Measurements from ENCODE around the gene STX8. TPM values are rescaled to one million over a fixed set of nuclear protein-coding genes. Genes with fewer than 3 reads are reported as not detected.

Gene STX8
- total and polyA plus RNA-seq, 8 donors = 26.9 to 37.4 (median 32.3) TPM

GRCh38 chr17:9291912-9292560 is 283.6 kb downstream of the STX8 start:
- Histone ChIP-seq H3K9me3 (no peaks in the 10 kb centered on the region), H3K27ac (no peak overlapping the region), H3K4me1 (no peaks in the 10 kb centered on the region), H3K27me3 (no peaks in the 10 kb centered on the region), H3K36me3 (no peaks in the 10 kb centered on the region), H3K4me3 (no peak overlapping the region)
- ATAC-seq (peak in 3 of 4 donors; percentile 90 to 96 (median 93)), DNase-seq (peak in 4 of 6 donors; percentile 16 to 68 (median 38)), FAIRE-seq (no peak)
- WGBS, 2 donors = 39 to 41% methylated on average over 8 of the region's 8 CpGs
- intact Hi-C loops (cut with DNase I) = loop anchor here in 1 of 3 donors (5.0 kb wide), 1 partner anchor 295 kb away; no protein-coding TSS in a partner anchor
- peak; percentile 27 to 67 (median 58) for TF ChIP-seq CTCF (IDR thresholded peaks at IDR 0.05)

DNA sequence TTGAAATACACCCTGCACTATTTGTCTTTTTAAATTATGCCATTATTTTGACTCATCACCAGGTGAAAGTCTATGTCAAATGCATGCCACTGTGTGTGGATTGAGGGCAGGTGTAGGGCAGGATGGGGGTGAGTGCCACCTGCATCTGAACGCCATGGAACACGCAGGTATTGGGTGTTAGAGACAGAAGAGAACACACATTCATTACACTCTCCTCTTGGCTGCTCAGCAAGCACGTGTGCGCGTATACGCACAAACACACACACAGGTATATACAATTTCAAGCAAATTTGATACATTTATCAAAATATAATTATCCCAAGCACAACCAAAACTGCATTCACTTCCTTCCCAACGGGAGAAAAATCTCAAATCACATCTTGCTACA is 285.4 kb downstream of the STX8 start:
- H3K27ac ChIP-seq = no peak overlapping the region
- H3K4me1 ChIP-seq = no peaks in the 10 kb centered on the region
- H3K9me3 ChIP-seq = no peaks in the 10 kb centered on the region
- no peak overlapping the region for H3K4me3 ChIP-seq
- FAIRE-seq (no peak), ATAC-seq (no peak), DNase-seq (no peak)
- no peaks in the 10 kb centered on the region for H3K36me3 ChIP-seq
- 86 to 89% methylated on average over 7 of the region's 7 CpGs for WGBS, 2 donors
- no peaks in the 10 kb centered on the region for H3K27me3 ChIP-seq
- no peak for TF ChIP-seq CTCF (IDR thresholded peaks at IDR 0.05)
- intact Hi-C loops (cut with DNase I) = loop anchor here in 1 of 3 donors (5.0 kb wide), 1 partner anchor 293 kb away; no protein-coding TSS in a partner anchor

DNA sequence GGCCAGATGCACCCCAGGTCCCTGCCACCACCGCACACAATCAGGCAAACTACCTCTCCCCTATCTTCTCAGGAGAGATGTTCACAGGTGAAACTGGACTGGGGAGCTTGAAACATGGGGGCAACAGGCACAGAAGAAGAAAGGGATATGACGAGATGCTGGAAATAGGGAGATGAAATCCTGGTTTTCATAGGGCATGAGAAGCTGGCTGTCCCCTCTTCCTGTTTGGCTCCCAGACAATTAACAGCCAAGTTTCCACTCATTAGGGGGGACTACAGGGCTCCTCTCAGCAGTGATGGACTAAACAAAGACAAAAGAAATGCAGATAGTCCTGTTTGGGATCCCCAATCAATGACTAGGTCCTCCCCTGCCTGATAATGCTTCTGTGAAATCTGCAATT is 288.3 kb downstream of the STX8 start:
- no peak overlapping the region for H3K4me3 ChIP-seq
- intact Hi-C loops (cut with DNase I) = no loop called here
- no peaks in the 10 kb centered on the region for H3K4me1 ChIP-seq
- WGBS, 2 donors = 88 to 95% methylated on average over 2 of the region's 2 CpGs
- H3K9me3 ChIP-seq = no peaks in the 10 kb centered on the region
- DNase-seq (no peak), ATAC-seq (no peak), FAIRE-seq (no peak)
- no peak overlapping the region for H3K27ac ChIP-seq
- no peaks in the 10 kb centered on the region for H3K36me3 ChIP-seq
- no peak for TF ChIP-seq CTCF (IDR thresholded peaks at IDR 0.05)
- H3K27me3 ChIP-seq = no peaks in the 10 kb centered on the region

GRCh38 chr17:9286434-9286833 is 289.2 kb downstream of the STX8 start:
- Histone ChIP-seq H3K4me3 (no peak overlapping the region), H3K27me3 (no peaks in the 10 kb centered on the region), H3K27ac (no peak overlapping the region), H3K36me3 (no peaks in the 10 kb centered on the region), H3K4me1 (no peaks in the 10 kb centered on the region), H3K9me3 (no peaks in the 10 kb centered on the region)
- TF ChIP-seq CTCF (IDR thresholded peaks at IDR 0.05) = no peak
- DNase-seq (no peak), ATAC-seq (no peak), FAIRE-seq (no peak)
- intact Hi-C loops (cut with DNase I) = no loop called here
- 89 to 91% methylated on average over 7 of the region's 7 CpGs for WGBS, 2 donors
